Liver (tissue), 3 donors: Measurements from ENCODE around the gene RTN4IP1.

Source experiments
- CTCF ChIP-seq: fragments of 150-350 bp; IDR thresholded peaks from 2 replicates; pipeline ENCODE4 v1.5.1; 2017; ENCODE audit warnings: improper control_type of control experiment, low read depth, low read length; ENCODE audit not compliant: missing input control
- JUND ChIP-seq, 2 donors: IDR thresholded peaks; 2 replicates each; pipeline ENCODE4 v1.6.1; 2016; ENCODE audit warnings: antibody characterized with exemption in 2 of 2
- RAD21 ChIP-seq, 2 donors: IDR thresholded peaks; 2 replicates each; pipeline ENCODE4 v1.6.1; 2016; ENCODE audit warnings: antibody characterized with exemption in 2 of 2, mild to moderate bottlenecking in 2 of 2
- YY1 ChIP-seq: IDR thresholded peaks from 2 replicates; pipeline ENCODE4 v1.6.1; 2016; ENCODE audit warnings: antibody characterized with exemption, mild to moderate bottlenecking
- TF ChIP-seq, protein P1 (sequence below): IDR thresholded peaks from 2 replicates; pipeline ENCODE4 v1.6.1; 2016; ENCODE audit warnings: antibody characterized with exemption, mild to moderate bottlenecking
- donor health status: healthy.
- donor health status: healthy.

- TF ChIP-seq RAD21 (IDR thresholded peaks at IDR 0.05) (no peak), YY1 (no peak), CTCF (no peak), JUND (IDR thresholded peaks at IDR 0.05) (no peak)
- TF ChIP-seq, protein P1, sequence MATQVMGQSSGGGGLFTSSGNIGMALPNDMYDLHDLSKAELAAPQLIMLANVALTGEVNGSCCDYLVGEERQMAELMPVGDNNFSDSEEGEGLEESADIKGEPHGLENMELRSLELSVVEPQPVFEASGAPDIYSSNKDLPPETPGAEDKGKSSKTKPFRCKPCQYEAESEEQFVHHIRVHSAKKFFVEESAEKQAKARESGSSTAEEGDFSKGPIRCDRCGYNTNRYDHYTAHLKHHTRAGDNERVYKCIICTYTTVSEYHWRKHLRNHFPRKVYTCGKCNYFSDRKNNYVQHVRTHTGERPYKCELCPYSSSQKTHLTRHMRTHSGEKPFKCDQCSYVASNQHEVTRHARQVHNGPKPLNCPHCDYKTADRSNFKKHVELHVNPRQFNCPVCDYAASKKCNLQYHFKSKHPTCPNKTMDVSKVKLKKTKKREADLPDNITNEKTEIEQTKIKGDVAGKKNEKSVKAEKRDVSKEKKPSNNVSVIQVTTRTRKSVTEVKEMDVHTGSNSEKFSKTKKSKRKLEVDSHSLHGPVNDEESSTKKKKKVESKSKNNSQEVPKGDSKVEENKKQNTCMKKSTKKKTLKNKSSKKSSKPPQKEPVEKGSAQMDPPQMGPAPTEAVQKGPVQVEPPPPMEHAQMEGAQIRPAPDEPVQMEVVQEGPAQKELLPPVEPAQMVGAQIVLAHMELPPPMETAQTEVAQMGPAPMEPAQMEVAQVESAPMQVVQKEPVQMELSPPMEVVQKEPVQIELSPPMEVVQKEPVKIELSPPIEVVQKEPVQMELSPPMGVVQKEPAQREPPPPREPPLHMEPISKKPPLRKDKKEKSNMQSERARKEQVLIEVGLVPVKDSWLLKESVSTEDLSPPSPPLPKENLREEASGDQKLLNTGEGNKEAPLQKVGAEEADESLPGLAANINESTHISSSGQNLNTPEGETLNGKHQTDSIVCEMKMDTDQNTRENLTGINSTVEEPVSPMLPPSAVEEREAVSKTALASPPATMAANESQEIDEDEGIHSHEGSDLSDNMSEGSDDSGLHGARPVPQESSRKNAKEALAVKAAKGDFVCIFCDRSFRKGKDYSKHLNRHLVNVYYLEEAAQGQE, result no peak
Observed at GRCh38 chr6:106666282-106667021, 37.2 kb upstream of the RTN4IP1 start.
